GM12878 (cell line): ENCODE data around the gene GFRA1. TPM values are rescaled to one million over a fixed set of nuclear protein-coding genes. Genes with fewer than 3 reads are reported as not detected.

Source experiments
- ATAC-seq: fragments of 200-7000 bp; cut with Tn5 transposase; 3 replicates; pipeline ENCODE4 v1.9.1; 2020; ENCODE audit warnings: mild to moderate bottlenecking, moderate library complexity
- BruUV-seq: library from RNA; stranded (reverse); fragments of 400-500 nt; replicated peaks from 2 replicates; lab custom pipeline; 2021; lab: Mats Ljungman, UMichigan
- CTCF ChIA-PET: fragments of 300-600 bp; sonication (Branson Sonifier 250); formaldehyde crosslinking; extraction: SDS; loops from one replicate; lab custom pipeline; 2021; ENCODE audit warnings: inconsistent platforms; lab: Yijun Ruan, JAX
- POLR2A ChIA-PET: fragments of 350-600 bp; formaldehyde crosslinking; extraction: SDS; loops from one replicate; lab custom pipeline; 2021; ENCODE audit warnings: inconsistent platforms; lab: Charles Lee
- RAD21 ChIA-PET: fragments of 300-600 bp; sonication (Branson Sonifier 250); formaldehyde crosslinking; loops from one replicate; lab custom pipeline; 2023; ENCODE audit warnings: antibody characterized with exemption; ENCODE audit not compliant: unreplicated experiment; lab: Charles Lee
- SMC1A ChIA-PET: fragments of 300-600 bp; sonication (Branson Sonifier 250); formaldehyde crosslinking; loops from one replicate; lab custom pipeline; 2023; ENCODE audit not compliant: unreplicated experiment, uncharacterized antibody; lab: Charles Lee
- DNase-seq: peaks from one replicate; pipeline ENCODE4 v3.0.0-alpha.2; 2011; ENCODE audit warnings: low read depth, low spot score
- FAIRE-seq: peaks from 3 replicates; lab custom pipeline; 2011; peaks lifted over from hg19 to GRCh38; lab: Jason Lieb, UNC
- H2AFZ ChIP-seq: 2 replicates; pipeline ENCODE4 v1.6.0; 2011; ENCODE audit warnings: low read depth, low read length, control low read depth; ENCODE audit not compliant: control insufficient read depth
- H3K27ac ChIP-seq: 2 replicates; pipeline ENCODE4 v1.5.1; 2011; ENCODE audit warnings: control low read depth; ENCODE audit not compliant: control insufficient read depth, insufficient read depth
- H3K27me3 ChIP-seq, 2 experiments: replicated peaks in 1 of 2; 2 replicates each; pipeline versions ENCODE4 v1.6.0 to v1.6.1; 2011; ENCODE audit warnings: low read length in 1 of 2; ENCODE audit not compliant: control insufficient read depth in 2 of 2, insufficient read depth in 2 of 2
- H3K36me3 ChIP-seq, 2 experiments: 2 replicates each; pipeline ENCODE4 v1.5.1; 2011; ENCODE audit warnings: low read length in 1 of 2; ENCODE audit not compliant: control insufficient read depth in 2 of 2, insufficient read depth in 2 of 2
- H3K4me1 ChIP-seq: 2 replicates; pipeline ENCODE4 v1.6.1; 2011; ENCODE audit warnings: mild to moderate bottlenecking, low read length, moderate library complexity, mixed read lengths; ENCODE audit not compliant: control insufficient read depth, insufficient read depth
- H3K4me2 ChIP-seq: 2 replicates; pipeline ENCODE4 v1.6.0; 2011; ENCODE audit warnings: control low read depth; ENCODE audit not compliant: control insufficient read depth, insufficient read depth
- H3K4me3 ChIP-seq: fragments of 200-600 bp; sonication (generic); 2 replicates; pipeline ENCODE4 v1.5.1; 2016
- H3K79me2 ChIP-seq: 2 replicates; pipeline ENCODE4 v1.6.0; 2011; ENCODE audit warnings: low read length; ENCODE audit not compliant: control insufficient read depth, insufficient read depth
- H3K9ac ChIP-seq: 2 replicates; pipeline ENCODE4 v1.8.0; 2011; ENCODE audit warnings: low read length, control low read depth, mixed read lengths; ENCODE audit not compliant: control insufficient read depth, insufficient read depth
- H3K9me3 ChIP-seq: replicated peaks from 3 replicates; pipeline ENCODE4 v1.5.1; 2011; ENCODE audit warnings: mild to moderate bottlenecking, low read length; ENCODE audit not compliant: control insufficient read depth, insufficient read depth
- H4K20me1 ChIP-seq: 2 replicates; pipeline ENCODE4 v1.6.0; 2011; ENCODE audit not compliant: control insufficient read depth, insufficient read depth
- BCL11A ChIP-seq: IDR thresholded peaks from 2 replicates; pipeline ENCODE4 v1.6.1; 2011; ENCODE audit warnings: low read depth, low read length
- EED ChIP-seq: sonication (generic); IDR thresholded peaks from 2 replicates; pipeline ENCODE4 v1.6.1; 2016; ENCODE audit warnings: antibody characterized with exemption, low read depth
- EP300 ChIP-seq, 2 experiments: fragments of 150-350 bp in 1 of 2; IDR thresholded peaks; 2 replicates each; pipeline ENCODE4 v1.6.1; 2011 to 2012; ENCODE audit warnings: low read depth in 2 of 2, low read length in 2 of 2, borderline replicate concordance in 1 of 2, improper control_type of control experiment in 1 of 2, inconsistent platforms in 1 of 2; ENCODE audit not compliant: control insufficient read depth in 1 of 2
- FOS ChIP-seq: IDR thresholded peaks from 3 replicates; pipeline ENCODE4 v1.6.1; 2011; ENCODE audit warnings: borderline replicate concordance; ENCODE audit not compliant: insufficient read length; ENCODE audit errors: extremely low read depth
- FOXM1 ChIP-seq: IDR thresholded peaks from 2 replicates; pipeline ENCODE4 v1.6.1; 2012; ENCODE audit warnings: low read depth, mild to moderate bottlenecking, inconsistent platforms, low read length, moderate library complexity
- PBX3 ChIP-seq: IDR thresholded peaks from 2 replicates; pipeline ENCODE4 v1.6.1; 2011; ENCODE audit warnings: mild to moderate bottlenecking, low read depth, low read length, moderate library complexity; ENCODE audit not compliant: insufficient replicate concordance
- PML ChIP-seq: IDR thresholded peaks from 2 replicates; pipeline ENCODE4 v1.6.1; 2012; ENCODE audit warnings: low read length, inconsistent platforms
- POLR2AphosphoS2 ChIP-seq: IDR thresholded peaks from 2 replicates; pipeline ENCODE4 v1.6.1; 2011; ENCODE audit warnings: low read depth, mild to moderate bottlenecking, low read length, improper control_type of control experiment, moderate library complexity
- POLR2AphosphoS5 ChIP-seq: IDR thresholded peaks from 2 replicates; pipeline ENCODE4 v1.6.1; 2011; ENCODE audit warnings: mild to moderate bottlenecking, low read length, inconsistent platforms
- REST ChIP-seq: IDR thresholded peaks from 2 replicates; pipeline ENCODE4 v1.6.1; 2012; ENCODE audit warnings: mild to moderate bottlenecking, low read depth, low read length
- RFX5 ChIP-seq: IDR thresholded peaks from 2 replicates; pipeline ENCODE4 v1.6.1; 2011; ENCODE audit warnings: low read depth, low read length, improper control_type of control experiment
- RUNX3 ChIP-seq: IDR thresholded peaks from 2 replicates; pipeline ENCODE4 v1.6.1; 2012; ENCODE audit warnings: low read length, inconsistent platforms
- SMARCA5 ChIP-seq: fragments of 450-650 bp; IDR thresholded peaks from 2 replicates; pipeline ENCODE4 v1.6.1; 2017; ENCODE audit warnings: mild to moderate bottlenecking
- ZNF622 ChIP-seq: fragments of 450-650 bp; IDR thresholded peaks from 2 replicates; pipeline ENCODE4 v1.6.1; 2017; ENCODE audit warnings: mild to moderate bottlenecking, inconsistent platforms
- ZNF687 ChIP-seq: fragments of 450-650 bp; IDR thresholded peaks from 2 replicates; pipeline ENCODE4 v1.6.1; 2017; ENCODE audit warnings: mild to moderate bottlenecking, moderate library complexity
- WGBS: methylation state at CpG from one replicate; pipeline ENCODE4 v1.1.6; 2016; ENCODE audit warnings: low lambda C conversion rate; ENCODE audit not compliant: insufficient replicate concordance, insufficient coverage; ENCODE audit errors: missing lambda C conversion rate; 5-methylcytosine and 5-hydroxymethylcytosine counted together
- in situ Hi-C: fragments of 300-500 bp; cut with MboI; formaldehyde crosslinking; loops from 9 replicates; pipeline ENCODE4 v1.14.3; 2018; ENCODE audit warnings: mixed read lengths
- intact Hi-C: fragments of 100-400 bp; cut with micrococcal nuclease; formaldehyde crosslinking; loops from one replicate; pipeline ENCODE4 v1.14.2; 2022; ENCODE audit not compliant: unreplicated experiment
- polyA plus RNA-seq, 11 experiments: library from polyadenylated mRNA; depleted of rRNA in 4 of 11; unstranded in 6 of 11; stranded (reverse) in 5 of 11; fragments of >200 nt; fragmentation: Nextera tagmentation in 4 of 11; fragmentation: Illumina TruSeq in 1 of 11; extraction: Ambion mirVana in 4 of 11; extraction: Trizol in 1 of 11; gene quantifications; 1 replicate in 1 of 11; 2 replicates in 10 of 11; pipeline versions ENCODE4 v1.2.1 to v1.2.3, GENCODE V29; 2011 to 2016; ENCODE audit warnings: inconsistent platforms in 2 of 11, missing spikeins in 2 of 11, low read depth in 1 of 11
- total RNA-seq, 4 experiments: library from RNA; depleted of rRNA in 3 of 4; stranded (reverse); fragments of >200 nt in 3 of 4; fragmentation: Illumina TruSeq in 1 of 4; extraction: Trizol in 1 of 4; gene quantifications; 2 replicates each; pipeline versions ENCODE4 v1.2.1 to v1.2.3, GENCODE V29; 2013 to 2021

Gene GFRA1
- total and polyA plus RNA-seq, 10 of the 15 experiments (the other 5 are each of a cell fraction or from before 2014, with no cell fraction given): 0.05 to 0.19 TPM; not detected in 8

GRCh38 chr10:116113721-116114501 is 159.1 kb downstream of the GFRA1 start:
- Histone ChIP-seq H3K27ac (no peak overlapping the region), H3K27me3 (no peaks in the 10 kb centered on the region; a peak in 1 of 4 replicates), H3K4me3 (no peak overlapping the region), H3K36me3 (no peaks in the 10 kb centered on the region), H3K9ac (no peak overlapping the region), H3K9me3 (no peaks in the 10 kb centered on the region), H3K4me1 (no peaks in the 10 kb centered on the region), H3K4me2 (no peak overlapping the region), H4K20me1 (no peaks in the 10 kb centered on the region), H3K79me2 (no peaks in the 10 kb centered on the region), H2AFZ (no peak overlapping the region)
- SMC1A ChIA-PET: no interaction called here
- ATAC-seq: no peak
- RAD21 ChIA-PET: no interaction called here
- TF ChIP-seq FOXM1: no peak
- TF ChIP-seq SMARCA5: no peak
- TF ChIP-seq FOS: no peak
- no peak for TF ChIP-seq POLR2AphosphoS2
- no peak for TF ChIP-seq REST
- TF ChIP-seq POLR2AphosphoS5: no peak
- TF ChIP-seq PBX3: no peak
- no peak for TF ChIP-seq BCL11A
- TF ChIP-seq ZNF622: no peak
- no peak for TF ChIP-seq EP300 (IDR thresholded peaks at IDR 0.05; ENCODE audit: borderline replicate concordance in 1 of 2, control insufficient read depth in 1 of 2, low read depth in 2 of 2, low read length in 2 of 2)
- TF ChIP-seq EED: no peak
- no peak for TF ChIP-seq RUNX3
- TF ChIP-seq ZNF687: no peak
- no peak for TF ChIP-seq RFX5
- no peak for TF ChIP-seq PML
- CTCF ChIA-PET: no interaction called here
- WGBS: 17% methylated on average over 16 of the region's 16 CpGs
- intact Hi-C loops (no loop called here), in situ Hi-C loops (no loop called here)
- no TSS peak for BruUV-seq
- POLR2A ChIA-PET: no interaction called here
- no peak for DNase-seq
- no peak for FAIRE-seq
